Neuronal stem cell (in vitro differentiated cells): ENCODE measurements around the gene GOPC.
"Not testable (repeated sequence)": the region's sequence is repeated elsewhere in the genome, so short reads cannot be mapped to it uniquely, and the experiment has no call there.

Source experiments
- DNase-seq: peaks from one replicate; pipeline ENCODE4 v3.0.0-alpha.2; 2013; ENCODE audit warnings: low spot score
- H2AFZ ChIP-seq: one replicate; pipeline ENCODE4 v1.6.1; 2013; ENCODE audit warnings: mild to moderate bottlenecking, low read length, inconsistent platforms
- H2AK5ac ChIP-seq: 2 replicates; pipeline ENCODE4 v1.6.1; 2013; ENCODE audit warnings: low read depth, mild to moderate bottlenecking, inconsistent platforms, low read length, moderate library complexity, mixed read lengths
- H2BK120ac ChIP-seq: 2 replicates; pipeline ENCODE4 v1.6.1; 2013; ENCODE audit warnings: low read depth, mild to moderate bottlenecking, inconsistent platforms, low read length, moderate library complexity, mixed read lengths
- H2BK12ac ChIP-seq: one replicate; pipeline ENCODE4 v1.6.1; 2013; ENCODE audit warnings: low read length, inconsistent platforms
- H2BK15ac ChIP-seq: 2 replicates; pipeline ENCODE4 v1.6.1; 2013; ENCODE audit warnings: mild to moderate bottlenecking, low read length, inconsistent platforms, mixed read lengths
- H2BK5ac ChIP-seq: one replicate; pipeline ENCODE4 v1.6.1; 2013; ENCODE audit warnings: inconsistent platforms, mild to moderate bottlenecking, low read length, moderate library complexity
- H3K14ac ChIP-seq: one replicate; pipeline ENCODE4 v1.6.1; 2013; ENCODE audit warnings: low read length, inconsistent platforms
- H3K18ac ChIP-seq: 2 replicates; pipeline ENCODE4 v1.6.1; 2013; ENCODE audit warnings: low read length, inconsistent platforms
- H3K23ac ChIP-seq: 2 replicates; pipeline ENCODE4 v1.6.1; 2013; ENCODE audit warnings: low read depth, mild to moderate bottlenecking, mixed read lengths, low read length, inconsistent platforms; ENCODE audit not compliant: poor library complexity
- H3K27ac ChIP-seq: replicated peaks from 3 replicates; pipeline ENCODE4 v1.5.1; 2013; ENCODE audit warnings: low read length, inconsistent platforms
- H3K27me3 ChIP-seq, 3 experiments: 2 replicates each; pipeline ENCODE4 v1.6.1; 2013; ENCODE audit warnings: low read length in 3 of 3, mild to moderate bottlenecking in 2 of 3, inconsistent platforms in 1 of 3, low read depth in 1 of 3, mixed read lengths in 1 of 3, moderate library complexity in 1 of 3; ENCODE audit not compliant: control insufficient read depth in 3 of 3, insufficient read depth in 3 of 3
- H3K36me3 ChIP-seq, 2 donors: replicated peaks in 1 of 2; 2 replicates each; pipeline ENCODE4 v1.6.1; 2013; ENCODE audit warnings: low read length in 2 of 2; ENCODE audit not compliant: control insufficient read depth in 2 of 2, insufficient read depth in 2 of 2
- H3K4ac ChIP-seq: 2 replicates; pipeline ENCODE4 v1.6.1; 2013; ENCODE audit warnings: inconsistent platforms, mild to moderate bottlenecking, low read length, moderate library complexity
- H3K4me1 ChIP-seq, 2 donors: 1 replicate in 1 of 2; 2 replicates in 1 of 2; pipeline ENCODE4 v1.6.1; 2013; ENCODE audit warnings: low read length in 2 of 2, low read depth in 1 of 2; ENCODE audit not compliant: control insufficient read depth in 2 of 2, insufficient read depth in 1 of 2
- H3K4me2 ChIP-seq: one replicate; pipeline ENCODE4 v1.6.1; 2013; ENCODE audit warnings: mild to moderate bottlenecking, low read length, inconsistent platforms; ENCODE audit not compliant: insufficient read depth, poor library complexity, severe bottlenecking
- H3K4me3 ChIP-seq, 2 donors: 2 replicates each; pipeline ENCODE4 v1.5.1; 2013; ENCODE audit warnings: low read length in 2 of 2, mild to moderate bottlenecking in 2 of 2, inconsistent platforms in 1 of 2, moderate library complexity in 1 of 2
- H3K79me1 ChIP-seq: one replicate; pipeline ENCODE4 v1.6.1; 2013; ENCODE audit warnings: low read depth, mild to moderate bottlenecking, inconsistent platforms, low read length, moderate library complexity
- H3K9ac ChIP-seq: one replicate; pipeline ENCODE4 v1.6.1; 2013; ENCODE audit warnings: mild to moderate bottlenecking, low read depth, low read length, inconsistent platforms; ENCODE audit not compliant: poor library complexity
- H3K9me3 ChIP-seq, 2 donors: replicated peaks in 1 of 2; 2 replicates each; pipeline versions ENCODE3 to v1.6.1; 2013; ENCODE audit warnings: low read length in 2 of 2, mild to moderate bottlenecking in 2 of 2, inconsistent platforms in 1 of 2, low read depth in 1 of 2, mixed read lengths in 1 of 2, moderate library complexity in 1 of 2; ENCODE audit not compliant: control insufficient read depth in 2 of 2, insufficient read depth in 1 of 2
- H4K8ac ChIP-seq: one replicate; pipeline ENCODE4 v1.6.1; 2013; ENCODE audit warnings: low read depth, mild to moderate bottlenecking, inconsistent platforms, low read length, moderate library complexity
- H4K91ac ChIP-seq: one replicate; pipeline ENCODE4 v1.6.1; 2013; ENCODE audit warnings: low read length, low read depth, mild to moderate bottlenecking, inconsistent platforms; ENCODE audit not compliant: poor library complexity
- WGBS, 2 donors: extraction: QIAGEN DNeasy Blood & Tissue Kit; methylation state at CpG; one replicate each; pipeline ENCODE4 v1.1.7; 2013; ENCODE audit warnings: missing lambda C conversion rate in 2 of 2, mixed read lengths in 1 of 2; ENCODE audit not compliant: insufficient read length in 2 of 2, insufficient replicate concordance in 1 of 2; ENCODE audit errors: extremely low coverage in 2 of 2; 5-methylcytosine and 5-hydroxymethylcytosine counted together

The GOPC gene

DNA sequence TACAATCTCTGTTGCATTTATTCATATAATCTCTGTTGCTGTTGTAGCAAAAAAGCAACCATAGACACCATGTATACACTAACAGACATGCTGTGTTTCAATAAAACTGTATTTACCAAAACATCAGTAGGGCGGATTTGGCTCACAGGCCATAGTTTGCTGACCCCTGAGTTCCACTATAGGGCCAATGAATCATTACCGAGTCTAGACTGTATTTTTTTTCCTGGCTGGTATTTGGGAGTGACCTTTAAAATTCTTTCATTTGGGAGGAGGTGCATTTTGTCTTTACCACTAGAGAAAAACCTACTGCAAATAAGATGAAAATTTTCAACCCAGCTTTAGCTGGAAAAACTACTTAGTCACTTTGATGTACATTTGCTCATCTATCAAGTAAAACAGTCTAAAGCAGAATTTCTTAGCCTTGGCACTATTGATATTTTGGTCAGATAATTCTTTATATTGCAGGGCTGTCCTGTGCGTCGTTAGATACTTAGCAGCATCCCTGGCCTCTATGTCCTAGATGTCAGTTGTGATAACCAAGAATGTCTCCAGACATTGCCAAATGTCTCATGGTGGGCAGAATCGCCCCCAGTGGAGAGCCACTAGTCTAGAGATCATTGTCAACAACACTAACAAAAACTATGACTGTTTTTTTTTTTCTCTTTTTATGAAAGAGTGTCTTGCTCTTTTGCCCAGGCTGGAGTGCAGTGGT lies 80.4 kb downstream of the GOPC start:
- no peak overlapping the region for H3K27ac ChIP-seq
- no peak for DNase-seq
- H3K9me3 ChIP-seq = no peaks in the 10 kb centered on the region
- H3K27me3 ChIP-seq = no peaks in the 10 kb centered on the region
- no peak overlapping the region for H2AK5ac ChIP-seq
- H3K4me3 ChIP-seq = no peak overlapping the region
- no peak overlapping the region for H2BK15ac ChIP-seq
- H3K18ac ChIP-seq = no peak overlapping the region
- no peak overlapping the region for H4K91ac ChIP-seq
- no peak overlapping the region for H3K4me2 ChIP-seq
- H3K9ac ChIP-seq = no peak overlapping the region
- H2BK12ac ChIP-seq = no peak overlapping the region
- H4K8ac ChIP-seq = no peak overlapping the region
- WGBS, 2 donors = no CpG with 5 or more reads among the region's 5 CpGs
- H2BK120ac ChIP-seq = no peak overlapping the region
- H3K14ac ChIP-seq = no peak overlapping the region
- H2AFZ ChIP-seq = no peak overlapping the region
- no peaks in the 10 kb centered on the region for H3K36me3 ChIP-seq
- no peaks in the 10 kb centered on the region for H3K4me1 ChIP-seq
- no peaks in the 10 kb centered on the region for H3K79me1 ChIP-seq
- no peak overlapping the region for H3K23ac ChIP-seq
- H3K4ac ChIP-seq = no peak overlapping the region
- H2BK5ac ChIP-seq = no peak overlapping the region

DNA sequence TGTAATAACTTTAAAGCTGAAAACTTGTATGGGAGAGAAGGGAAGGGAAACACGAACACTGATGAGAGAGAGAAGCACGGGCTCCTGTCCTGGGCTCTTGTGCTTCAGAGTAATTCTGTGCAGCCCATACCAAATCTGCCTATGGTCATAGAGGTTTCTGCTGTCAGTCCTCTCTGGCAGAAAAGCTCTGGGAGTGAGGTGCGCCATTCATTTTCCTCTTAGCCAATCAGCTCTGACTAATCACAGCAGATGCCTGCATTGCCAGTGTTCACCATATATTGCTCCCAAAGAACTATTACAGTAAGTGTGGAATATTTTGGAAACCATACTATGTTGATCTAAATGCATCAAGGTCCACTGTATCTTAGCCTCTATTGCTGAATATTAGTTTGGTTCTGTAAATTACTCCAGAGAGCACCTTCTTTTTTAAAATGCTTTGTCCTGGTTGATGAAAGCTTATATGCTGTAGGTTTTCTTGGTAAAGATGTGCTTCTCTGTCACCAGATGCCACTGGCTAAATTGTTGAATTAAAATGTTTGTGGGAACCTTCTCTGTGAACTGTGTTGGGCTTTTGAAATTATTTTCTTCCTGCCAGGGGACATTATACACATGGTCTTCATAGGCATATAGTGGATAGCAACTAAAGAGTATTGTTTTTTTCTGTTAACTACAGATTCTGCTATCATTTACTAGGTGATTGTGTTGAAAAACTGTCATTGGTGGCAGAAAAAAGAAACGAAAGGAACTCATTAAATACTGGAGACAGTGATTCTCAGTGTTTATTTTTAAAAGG lies 81.5 kb downstream of the GOPC start:
- Histone ChIP-seq H3K9ac (no peak overlapping the region), H3K4me3 (no peak overlapping the region), H4K91ac (no peak overlapping the region), H3K23ac (no peak overlapping the region), H2AK5ac (no peak overlapping the region), H3K36me3 (no peaks in the 10 kb centered on the region), H2BK120ac (no peak overlapping the region), H3K27me3 (no peaks in the 10 kb centered on the region), H2AFZ (no peak overlapping the region), H3K27ac (no peak overlapping the region), H3K79me1 (no peaks in the 10 kb centered on the region), H3K14ac (no peak overlapping the region), H3K9me3 (no peaks in the 10 kb centered on the region), H3K4ac (no peak overlapping the region), H2BK12ac (no peak overlapping the region), H3K18ac (no peak overlapping the region), H2BK15ac (no peak overlapping the region), H4K8ac (no peak overlapping the region), H3K4me1 (no peaks in the 10 kb centered on the region), H3K4me2 (no peak overlapping the region), H2BK5ac (no peak overlapping the region)
- DNase-seq = no peak
- no CpG with 5 or more reads among the region's 4 CpGs for WGBS, 2 donors

DNA sequence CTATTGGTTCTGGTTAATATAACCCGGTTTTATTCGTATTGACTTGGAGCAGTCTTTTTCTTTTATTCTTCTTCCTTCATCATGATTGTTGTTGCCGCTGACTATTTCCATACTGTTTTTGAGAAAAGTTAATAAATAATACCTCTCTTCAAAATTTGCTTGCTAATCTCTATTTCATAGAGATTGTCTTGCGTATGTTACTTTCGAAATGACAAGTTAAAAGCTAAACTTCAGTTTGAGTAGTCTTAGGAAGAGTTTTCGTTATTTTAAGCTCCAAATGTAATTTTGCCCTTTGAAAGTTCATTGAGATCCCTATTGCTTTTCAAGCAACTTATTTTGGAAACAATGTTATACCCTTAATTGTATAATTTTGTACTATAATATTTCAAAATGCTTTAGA lies 83.4 kb downstream of the GOPC start:
- H2BK15ac ChIP-seq = no peak overlapping the region
- H3K4me2 ChIP-seq = no peak overlapping the region
- no peaks in the 10 kb centered on the region for H3K79me1 ChIP-seq
- no peak overlapping the region for H3K4me3 ChIP-seq
- H3K4me1 ChIP-seq = no peaks in the 10 kb centered on the region
- DNase-seq = no peak
- no peak overlapping the region for H3K14ac ChIP-seq
- no peaks in the 10 kb centered on the region for H3K9me3 ChIP-seq
- H3K23ac ChIP-seq = no peak overlapping the region
- H2BK12ac ChIP-seq = no peak overlapping the region
- no peak overlapping the region for H4K8ac ChIP-seq
- H3K27ac ChIP-seq = no peak overlapping the region
- no peak overlapping the region for H2AK5ac ChIP-seq
- no peaks in the 10 kb centered on the region for H3K27me3 ChIP-seq
- H3K18ac ChIP-seq = no peak overlapping the region
- no peak overlapping the region for H2BK120ac ChIP-seq
- H3K36me3 ChIP-seq = no peaks in the 10 kb centered on the region
- H2BK5ac ChIP-seq = no peak overlapping the region
- H4K91ac ChIP-seq = no peak overlapping the region
- no CpG with 5 or more reads among the region's 6 CpGs for WGBS, 2 donors
- no peak overlapping the region for H3K9ac ChIP-seq
- no peak overlapping the region for H2AFZ ChIP-seq
- H3K4ac ChIP-seq = no peak overlapping the region

DNA sequence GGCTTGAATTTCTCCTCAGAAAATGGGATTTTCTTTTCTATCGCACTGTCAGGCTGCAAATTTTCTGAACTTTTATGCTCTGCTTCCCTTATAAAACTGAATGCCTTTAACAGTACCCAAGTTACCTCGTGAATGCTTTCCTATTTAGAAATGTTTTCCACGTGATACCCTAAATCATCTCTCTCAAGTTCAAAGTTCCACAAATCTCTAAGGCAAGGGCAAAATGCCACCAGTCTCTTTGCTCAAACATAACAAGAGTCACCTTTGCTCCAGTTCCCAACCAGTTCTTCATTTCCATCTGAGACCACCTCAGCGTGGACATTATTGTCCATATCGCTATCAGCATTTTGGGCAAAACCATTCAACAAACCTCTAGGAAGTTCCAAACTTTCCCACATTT lies 84.3 kb downstream of the GOPC start:
- DNase-seq, H2BK15ac ChIP-seq, H3K4me2 ChIP-seq, H2AFZ ChIP-seq, H2BK120ac ChIP-seq, H2BK5ac ChIP-seq, H3K27ac ChIP-seq, H2AK5ac ChIP-seq, H4K91ac ChIP-seq, H3K9ac ChIP-seq, H3K27me3 ChIP-seq, H3K14ac ChIP-seq, H3K36me3 ChIP-seq, H4K8ac ChIP-seq, H3K4ac ChIP-seq, H3K9me3 ChIP-seq, H3K18ac ChIP-seq, H3K4me1 ChIP-seq, H2BK12ac ChIP-seq, H3K79me1 ChIP-seq, H3K4me3 ChIP-seq, H3K23ac ChIP-seq: not testable (repeated sequence)
- WGBS, 2 donors = no CpG with 5 or more reads among the region's 5 CpGs
